B cell (primary cell): Measurements from ENCODE around the gene GPRIN2. TPM values are rescaled to one million over a fixed set of nuclear protein-coding genes. Genes with fewer than 3 reads are reported as not detected.
A peak's percentile ranks its signal among the peaks of the same experiment; 100 is the strongest.

Experiments
- ATAC-seq: fragments of 200-7000 bp; cut with Tn5 transposase; one replicate; pipeline ENCODE4 v1.10.0; 2021; ENCODE audit warnings: low read depth, mild to moderate bottlenecking, moderate number of reproducible peaks, moderate library complexity
- CTCF ChIA-PET: fragments of 350-600 bp; sonication (Branson Sonifier 250); formaldehyde crosslinking; loops from one replicate; lab custom pipeline; 2021; ENCODE audit warnings: antibody characterized with exemption, inconsistent platforms; lab: Charles Lee
- POLR2A ChIA-PET: fragments of 350-600 bp; sonication (Branson Sonifier 250); formaldehyde crosslinking; loops from one replicate; lab custom pipeline; 2021; ENCODE audit warnings: antibody characterized with exemption; lab: Charles Lee
- DNase-seq: peaks from one replicate; pipeline ENCODE4 v3.0.0; 2013
- H2AFZ ChIP-seq: 2 replicates; pipeline ENCODE4 v1.6.1; 2012; ENCODE audit warnings: mild to moderate bottlenecking, low read depth, low read length; ENCODE audit not compliant: insufficient read depth, poor library complexity, severe bottlenecking
- H3K27ac ChIP-seq, 2 donors: 1 replicate in 1 of 2; 2 replicates in 1 of 2; pipeline ENCODE4 v1.5.1; 2012 to 2013; ENCODE audit warnings: low read length in 2 of 2, mild to moderate bottlenecking in 2 of 2, moderate library complexity in 1 of 2
- H3K27me3 ChIP-seq, 4 experiments: fragments of 200-600 bp in 1 of 4; sonication (generic) in 1 of 4; replicated peaks in 1 of 4; 1 replicate in 2 of 4; 2 replicates in 2 of 4; pipeline versions ENCODE4 v1.6.1 to v1.7.0; 2013 to 2016; ENCODE audit warnings: low read length in 3 of 4, mild to moderate bottlenecking in 2 of 4, mixed read lengths in 1 of 4, moderate library complexity in 1 of 4; ENCODE audit not compliant: insufficient read depth in 4 of 4, control insufficient read depth in 3 of 4; ENCODE audit errors: control extremely low read depth in 1 of 4
- H3K36me3 ChIP-seq, 2 experiments: replicated peaks in 1 of 2; 1 replicate in 1 of 2; 2 replicates in 1 of 2; pipeline versions ENCODE4 v1.6.1 to v1.7.1; 2013; ENCODE audit warnings: low read length in 1 of 2; ENCODE audit not compliant: insufficient read depth in 2 of 2, control insufficient read depth in 1 of 2; ENCODE audit errors: control extremely low read depth in 1 of 2, extremely low read depth in 1 of 2
- H3K4me1 ChIP-seq, 2 donors: fragments of 200-600 bp in 1 of 2; sonication (generic) in 1 of 2; 1 replicate in 1 of 2; 2 replicates in 1 of 2; pipeline versions ENCODE4 v1.5.1 to v1.6.1; 2013 to 2017; ENCODE audit warnings: low read length in 2 of 2; ENCODE audit not compliant: control insufficient read depth in 2 of 2, insufficient read depth in 2 of 2
- H3K4me2 ChIP-seq: replicated peaks from 2 replicates; pipeline ENCODE3; 2012; ENCODE audit warnings: mild to moderate bottlenecking, low read depth, low read length; ENCODE audit not compliant: poor library complexity, severe bottlenecking
- H3K4me3 ChIP-seq, 5 experiments: fragments of 200-600 bp in 1 of 5; sonication (generic) in 1 of 5; 1 replicate in 3 of 5; 2 replicates in 2 of 5; pipeline versions ENCODE4 v1.5.1 to v1.7.0; 2011 to 2016; ENCODE audit warnings: low read length in 4 of 5, mild to moderate bottlenecking in 4 of 5, low read depth in 2 of 5, control low read depth in 1 of 5, moderate library complexity in 1 of 5; ENCODE audit not compliant: insufficient read depth in 1 of 5; ENCODE audit errors: control extremely low read depth in 1 of 5, extremely low read depth in 1 of 5
- H3K79me2 ChIP-seq: fragments of 200-600 bp; sonication (generic); one replicate; pipeline ENCODE4 v1.6.0; 2016; ENCODE audit warnings: low read length; ENCODE audit not compliant: control insufficient read depth, insufficient read depth
- H3K9ac ChIP-seq: fragments of 200-600 bp; sonication (generic); 2 replicates; pipeline ENCODE4 v1.6.1; 2017; ENCODE audit warnings: mild to moderate bottlenecking, low read length, moderate library complexity
- H3K9me3 ChIP-seq, 3 donors: one replicate each; pipeline versions ENCODE4 v1.6.1 to v1.7.1; 2013; ENCODE audit warnings: low read length in 2 of 3; ENCODE audit not compliant: control insufficient read depth in 2 of 3, insufficient read depth in 1 of 3; ENCODE audit errors: control extremely low read depth in 1 of 3
- H4K20me1 ChIP-seq: 2 replicates; pipeline ENCODE4 v1.6.0; 2012; ENCODE audit warnings: mild to moderate bottlenecking, low read length; ENCODE audit not compliant: insufficient read depth, control insufficient read depth, poor library complexity, severe bottlenecking
- H3K27ac Mint-ChIP-seq: one replicate; pipeline ENCODE4 v1.8.0; 2021; ENCODE audit warnings: mixed read lengths
- H3K27me3 Mint-ChIP-seq: one replicate; pipeline ENCODE4 v1.8.0; 2021; ENCODE audit warnings: mixed read lengths
- H3K4me1 Mint-ChIP-seq: one replicate; pipeline ENCODE4 v1.8.0; 2021; ENCODE audit warnings: mixed read lengths
- H3K4me3 Mint-ChIP-seq: one replicate; pipeline ENCODE4 v1.8.0; 2021; ENCODE audit warnings: mixed read lengths
- H3K9me3 Mint-ChIP-seq: one replicate; pipeline ENCODE4 v1.8.0; 2022; ENCODE audit warnings: mixed read lengths; ENCODE audit not compliant: insufficient read depth
- EZH2 ChIP-seq: IDR thresholded peaks from 2 replicates; pipeline ENCODE4 v1.6.1; 2012; ENCODE audit warnings: borderline replicate concordance, low read depth, mild to moderate bottlenecking, moderate library complexity, low read length; ENCODE audit not compliant: insufficient read depth, poor library complexity, severe bottlenecking
- WGBS: methylation state at CpG from one replicate; pipeline ENCODE4 v1.1.5; 2013; ENCODE audit warnings: missing lambda C conversion rate; ENCODE audit not compliant: insufficient coverage; 5-methylcytosine and 5-hydroxymethylcytosine counted together
- intact Hi-C: fragments of 100-400 bp; cut with micrococcal nuclease; formaldehyde crosslinking; loops from one replicate; pipeline ENCODE4 v1.10.0; 2022
- polyA plus RNA-seq: library from polyadenylated mRNA; depleted of rRNA; stranded (reverse); fragments of >200 nt; gene quantifications from 2 replicates; pipeline ENCODE4 v1.2.3, GENCODE V29; 2012
- total RNA-seq, 2 donors: library from RNA; stranded (reverse); fragments of 120-200 nt in 1 of 2; gene quantifications; 1 replicate in 1 of 2; 2 replicates in 1 of 2; pipeline versions ENCODE4 v1.2.3 to v1.2.4, GENCODE V29; 2013 to 2022
- TF ChIP-seq, protein P1 (sequence below): fragments of 200-600 bp; IDR thresholded peaks from one replicate; pipeline ENCODE4 v1.8.0; 2022; ENCODE audit warnings: antibody characterized with exemption, mild to moderate bottlenecking

The GPRIN2 gene
- total and polyA plus RNA-seq, 2 donors (not counting 1 experiment from before 2014, with no cell fraction given): not detected

DNA sequence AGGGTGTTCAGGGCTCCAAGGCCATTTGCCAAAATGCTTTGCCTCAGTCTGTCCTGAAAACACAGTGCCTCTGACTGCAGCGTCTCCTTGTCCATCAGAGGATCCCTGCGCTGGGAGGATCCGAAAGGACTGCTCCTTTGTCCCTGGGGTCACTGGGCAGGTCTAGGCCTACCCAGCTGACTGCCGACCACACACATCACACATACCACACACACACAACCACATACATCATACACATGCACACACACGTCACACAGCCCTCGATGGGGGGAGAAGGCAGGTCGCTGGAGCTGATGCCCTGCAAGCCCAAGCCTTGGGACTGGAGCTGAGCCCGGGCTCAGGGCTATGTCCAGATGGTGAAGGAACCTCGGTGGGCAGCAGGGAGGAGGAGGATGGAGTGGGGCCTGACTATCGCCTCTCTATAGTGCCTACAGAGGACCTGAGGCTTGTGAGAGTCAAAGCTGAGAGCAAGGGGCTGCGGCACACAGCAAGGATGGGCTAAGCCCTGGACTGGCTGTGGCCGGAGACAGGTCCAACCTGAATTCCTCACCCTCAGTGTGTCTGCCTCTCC lies 29.1 kb downstream of the GPRIN2 start:
- Histone ChIP-seq H3K9me3 (no peaks in the 10 kb centered on the region), H3K9ac (no peak overlapping the region), H3K79me2 (no peaks in the 10 kb centered on the region), H2AFZ (no peak overlapping the region), H3K4me2 (no peak overlapping the region), H4K20me1 (no peaks in the 10 kb centered on the region), H3K27ac (no peak overlapping the region), H3K4me1 (no peaks in the 10 kb centered on the region), H3K4me3 (no peak overlapping the region), H3K36me3 (no peaks in the 10 kb centered on the region), H3K27me3 (no peaks in the 10 kb centered on the region)
- intact Hi-C loops: no loop called here
- no peak for TF ChIP-seq EZH2
- TF ChIP-seq, protein P1, sequence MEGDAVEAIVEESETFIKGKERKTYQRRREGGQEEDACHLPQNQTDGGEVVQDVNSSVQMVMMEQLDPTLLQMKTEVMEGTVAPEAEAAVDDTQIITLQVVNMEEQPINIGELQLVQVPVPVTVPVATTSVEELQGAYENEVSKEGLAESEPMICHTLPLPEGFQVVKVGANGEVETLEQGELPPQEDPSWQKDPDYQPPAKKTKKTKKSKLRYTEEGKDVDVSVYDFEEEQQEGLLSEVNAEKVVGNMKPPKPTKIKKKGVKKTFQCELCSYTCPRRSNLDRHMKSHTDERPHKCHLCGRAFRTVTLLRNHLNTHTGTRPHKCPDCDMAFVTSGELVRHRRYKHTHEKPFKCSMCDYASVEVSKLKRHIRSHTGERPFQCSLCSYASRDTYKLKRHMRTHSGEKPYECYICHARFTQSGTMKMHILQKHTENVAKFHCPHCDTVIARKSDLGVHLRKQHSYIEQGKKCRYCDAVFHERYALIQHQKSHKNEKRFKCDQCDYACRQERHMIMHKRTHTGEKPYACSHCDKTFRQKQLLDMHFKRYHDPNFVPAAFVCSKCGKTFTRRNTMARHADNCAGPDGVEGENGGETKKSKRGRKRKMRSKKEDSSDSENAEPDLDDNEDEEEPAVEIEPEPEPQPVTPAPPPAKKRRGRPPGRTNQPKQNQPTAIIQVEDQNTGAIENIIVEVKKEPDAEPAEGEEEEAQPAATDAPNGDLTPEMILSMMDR: no peak
- Mint-ChIP-seq H3K4me3 (no peak overlapping the region), H3K9me3 (no peaks in the 10 kb centered on the region), H3K4me1 (no peaks in the 10 kb centered on the region), H3K27ac (no peak overlapping the region), H3K27me3 (no peaks in the 10 kb centered on the region)
- CTCF ChIA-PET: no interaction called here
- POLR2A ChIA-PET: no interaction called here
- 94% methylated on average over 11 of the region's 12 CpGs for WGBS
- DNase-seq (no peak), ATAC-seq (no peak)

DNA sequence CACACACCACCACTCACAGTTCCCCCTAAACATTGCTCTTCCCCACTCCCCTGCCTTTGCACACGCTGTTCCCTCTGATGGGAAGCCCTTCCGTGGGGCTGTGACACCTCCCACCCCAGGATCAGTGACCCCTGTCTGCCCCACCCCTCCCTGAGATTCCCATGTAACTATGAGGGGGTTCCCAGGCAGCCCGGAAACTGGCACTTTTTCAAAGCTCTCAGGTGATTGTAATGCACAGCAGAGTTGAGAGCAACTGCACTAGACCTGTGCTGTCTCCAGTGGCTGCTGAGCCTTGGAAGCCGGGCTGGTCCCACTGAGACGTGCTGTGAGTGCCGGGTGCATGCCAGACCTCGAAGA lies 29.8 kb downstream of the GPRIN2 start:
- no peaks in the 10 kb centered on the region for H3K79me2 ChIP-seq
- H3K27ac ChIP-seq: no peak overlapping the region
- no peaks in the 10 kb centered on the region for H4K20me1 ChIP-seq
- intact Hi-C loops: no loop called here
- no peaks in the 10 kb centered on the region for H3K27me3 Mint-ChIP-seq
- no peak overlapping the region for H3K4me3 ChIP-seq
- H3K27ac Mint-ChIP-seq: no peak overlapping the region
- no peaks in the 10 kb centered on the region for H3K4me1 ChIP-seq
- peak; percentile 17 for ATAC-seq
- H3K9me3 ChIP-seq: no peaks in the 10 kb centered on the region
- H3K4me3 Mint-ChIP-seq: no peak overlapping the region
- H2AFZ ChIP-seq: no peak overlapping the region
- no peaks in the 10 kb centered on the region for H3K9me3 Mint-ChIP-seq
- H3K36me3 ChIP-seq: no peaks in the 10 kb centered on the region
- no peak for TF ChIP-seq EZH2
- TF ChIP-seq, protein P1: no peak
- no peaks in the 10 kb centered on the region for H3K4me1 Mint-ChIP-seq
- H3K9ac ChIP-seq: no peak overlapping the region
- H3K4me2 ChIP-seq: no peak overlapping the region
- no peak for DNase-seq
- WGBS: 77% methylated on average over 4 of the region's 7 CpGs
- H3K27me3 ChIP-seq: no peaks in the 10 kb centered on the region
- ChIA-PET CTCF (no interaction called here), POLR2A (no interaction called here)
